ENCODE data around the gene SNRPD2. TPM values are rescaled to one million over a fixed set of nuclear protein-coding genes. Genes with fewer than 3 reads are reported as not detected.
"Not testable (repeated sequence)": the region's sequence is repeated elsewhere in the genome, so short reads cannot be mapped to it uniquely, and the experiment has no call there.

SNRPD2 gene
- total and polyA plus RNA-seq, 8 donors = 77.6 to 183 (median 133) TPM

DNA sequence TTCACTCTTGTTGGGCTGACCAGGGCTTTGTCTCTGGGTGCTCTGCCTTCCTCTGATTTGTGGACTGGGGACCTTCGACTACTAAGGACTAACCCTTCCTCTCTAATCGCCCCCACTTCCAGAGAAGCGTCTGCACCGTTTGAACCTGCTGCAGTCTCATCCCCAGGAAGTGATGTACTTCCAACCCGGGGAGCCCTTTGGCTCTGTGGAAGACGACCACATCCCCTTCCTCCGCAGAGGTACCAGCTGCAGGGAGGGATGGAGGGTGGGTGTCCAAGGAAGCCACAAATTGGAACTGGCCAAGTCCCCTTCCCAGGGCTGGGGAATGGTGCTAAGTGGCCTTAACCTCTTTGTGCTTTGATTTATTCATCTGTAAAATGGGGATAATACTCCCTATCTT is 9.9 kb upstream of the SNRPD2 start:
- no peak for DNase-seq
- no peaks in the 10 kb centered on the region for H3K4me1 ChIP-seq
- intact Hi-C loops (cut with DNase I) = no loop called here
- TF ChIP-seq, protein P1, sequence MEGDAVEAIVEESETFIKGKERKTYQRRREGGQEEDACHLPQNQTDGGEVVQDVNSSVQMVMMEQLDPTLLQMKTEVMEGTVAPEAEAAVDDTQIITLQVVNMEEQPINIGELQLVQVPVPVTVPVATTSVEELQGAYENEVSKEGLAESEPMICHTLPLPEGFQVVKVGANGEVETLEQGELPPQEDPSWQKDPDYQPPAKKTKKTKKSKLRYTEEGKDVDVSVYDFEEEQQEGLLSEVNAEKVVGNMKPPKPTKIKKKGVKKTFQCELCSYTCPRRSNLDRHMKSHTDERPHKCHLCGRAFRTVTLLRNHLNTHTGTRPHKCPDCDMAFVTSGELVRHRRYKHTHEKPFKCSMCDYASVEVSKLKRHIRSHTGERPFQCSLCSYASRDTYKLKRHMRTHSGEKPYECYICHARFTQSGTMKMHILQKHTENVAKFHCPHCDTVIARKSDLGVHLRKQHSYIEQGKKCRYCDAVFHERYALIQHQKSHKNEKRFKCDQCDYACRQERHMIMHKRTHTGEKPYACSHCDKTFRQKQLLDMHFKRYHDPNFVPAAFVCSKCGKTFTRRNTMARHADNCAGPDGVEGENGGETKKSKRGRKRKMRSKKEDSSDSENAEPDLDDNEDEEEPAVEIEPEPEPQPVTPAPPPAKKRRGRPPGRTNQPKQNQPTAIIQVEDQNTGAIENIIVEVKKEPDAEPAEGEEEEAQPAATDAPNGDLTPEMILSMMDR (IDR thresholded peaks at IDR 0.05) = no peak
- H3K27ac ChIP-seq = no peak overlapping the region
- no peaks in the 10 kb centered on the region for H3K9me3 ChIP-seq
- H3K27me3 ChIP-seq = no peaks in the 10 kb centered on the region
- no peaks in the 10 kb centered on the region for H3K36me3 ChIP-seq
- WGBS, 2 donors = 82 to 86% methylated on average over 7 of the region's 7 CpGs
- no peak for FAIRE-seq
- no peak for ATAC-seq
- no peak overlapping the region for H3K4me3 ChIP-seq

DNA sequence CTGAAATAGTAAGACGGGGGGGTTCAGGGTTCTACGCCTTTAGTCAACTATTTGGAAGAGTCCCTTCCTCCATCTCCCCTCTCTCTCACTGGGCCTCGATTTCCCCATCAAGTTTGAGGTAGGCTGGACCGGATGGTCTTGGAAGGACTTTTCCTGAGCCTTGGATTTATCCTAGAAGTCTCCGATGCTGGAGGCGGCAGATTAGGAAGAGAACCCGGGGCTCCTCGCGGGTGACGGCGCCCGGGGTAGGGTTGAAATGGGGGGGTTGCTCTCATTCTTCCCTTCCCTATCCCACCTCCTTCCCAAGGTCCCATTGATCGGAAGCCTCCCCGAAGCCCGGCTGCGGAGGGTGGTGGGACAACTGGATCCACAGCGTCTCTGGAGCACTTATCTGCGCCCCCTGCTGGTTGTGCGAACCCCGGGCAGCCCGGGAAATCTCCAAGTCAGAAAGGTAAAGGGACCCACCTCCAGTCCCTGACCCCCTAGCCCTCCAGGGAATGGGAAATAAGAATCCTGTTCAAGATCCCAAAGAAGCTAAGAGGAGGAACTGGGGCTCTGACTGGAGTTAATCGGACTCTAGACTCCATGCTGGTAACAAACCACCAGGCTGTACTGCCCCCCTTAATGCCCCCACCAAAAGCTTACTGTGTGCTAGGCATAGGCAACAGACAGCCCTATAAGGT is 1.5 kb upstream of the SNRPD2 start:
- TF ChIP-seq, protein P1 (IDR thresholded peaks at IDR 0.05) = peak; percentile 70 to 87 (median 80)
- DNase-seq (peak; percentile 63 to 90 (median 82)), FAIRE-seq (no peak), ATAC-seq (peak; percentile 25 to 40 (median 37))
- intact Hi-C loops (cut with DNase I) = no loop called here
- no peaks in the 10 kb centered on the region for H3K9me3 ChIP-seq
- H3K27me3 ChIP-seq = no peaks in the 10 kb centered on the region
- peak overlapping the region; percentile 81 to 94 (median 86) for H3K27ac ChIP-seq
- H3K4me3 ChIP-seq = peak overlapping the region; percentile 65 to 92 (median 70)
- H3K36me3 ChIP-seq = peaks cover 0 to 10% (median under 1%) of the 10 kb centered on the region in 3 donors
- 1% methylated on average over 22 of the region's 22 CpGs for WGBS, 2 donors
- peaks cover 0 to 6% (median 0%) of the 10 kb centered on the region in 3 donors for H3K4me1 ChIP-seq

DNA sequence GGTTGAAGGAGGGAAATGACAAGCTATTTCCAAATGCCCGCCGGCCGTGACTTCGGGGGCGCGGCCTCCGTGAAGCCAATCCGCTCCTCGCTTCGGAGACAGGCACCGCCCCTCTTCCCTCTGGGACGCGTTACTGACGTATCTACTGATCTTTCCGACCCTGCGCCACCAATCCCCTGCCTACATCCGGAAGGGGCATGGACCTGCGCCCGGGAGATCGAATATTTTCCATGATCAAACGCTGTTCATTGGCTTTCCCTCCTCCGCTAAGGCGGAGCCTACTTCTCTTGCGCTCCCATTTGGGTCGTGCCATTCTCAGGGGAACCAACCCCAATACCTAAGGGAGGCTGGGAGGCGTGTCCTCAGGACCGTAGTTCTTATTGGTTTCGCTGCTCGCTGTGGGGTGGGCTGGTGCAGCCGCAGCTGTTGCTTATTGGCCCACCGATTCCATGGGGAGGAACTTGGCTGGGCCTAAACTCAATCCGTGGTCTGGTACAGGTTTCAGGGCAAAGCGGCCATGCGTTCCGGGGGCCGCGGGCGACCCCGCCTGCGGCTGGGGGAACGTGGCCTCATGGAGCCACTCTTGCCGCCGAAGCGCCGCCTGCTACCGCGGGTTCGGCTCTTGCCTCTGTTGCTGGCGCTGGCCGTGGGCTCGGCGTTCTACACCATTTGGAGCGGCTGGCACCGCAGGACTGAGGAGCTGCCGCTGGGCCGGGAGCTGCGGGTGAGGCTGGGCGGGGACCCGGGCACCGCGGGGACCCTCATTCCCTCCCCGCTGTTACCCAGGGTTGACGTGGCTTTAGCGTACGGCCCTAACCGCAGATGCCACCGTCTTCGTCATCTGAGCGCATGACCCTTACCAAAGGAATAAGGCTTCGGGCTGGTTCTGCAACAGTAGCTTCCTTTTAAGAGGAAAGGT is 693 bp upstream of the SNRPD2 start, which contains the start of gene QPCTL:
Gene QPCTL, plus strand, starts transcription at position 480 of the 919 bp plus-strand sequence. Its CDS starts 38 bp downstream, at position 518.
- H3K4me1 ChIP-seq = peaks cover 0 to 6% (median 0%) of the 10 kb centered on the region in 3 donors
- FAIRE-seq = peak; percentile 97
- peak within 1 kb of the TSS; percentile 65 to 92 (median 70) for H3K4me3 ChIP-seq
- 0 to 1% methylated on average over 66 to 70 of the region's 70 CpGs for WGBS, 2 donors
- H3K27me3 ChIP-seq = no peaks in the 10 kb centered on the region
- intact Hi-C loops (cut with DNase I) = no loop called here
- peaks cover 0 to 18% (median 6%) of the 10 kb centered on the region in 3 donors for H3K36me3 ChIP-seq
- no peaks in the 10 kb centered on the region for H3K9me3 ChIP-seq
- peak; percentile 93 to 99 (median 98) for DNase-seq
- H3K27ac ChIP-seq = peak within 1 kb of the TSS; percentile 81 to 94 (median 86)
- TF ChIP-seq, protein P1 (IDR thresholded peaks at IDR 0.05) = no peak
- ATAC-seq = peak; percentile 89 to 95 (median 91)

DNA sequence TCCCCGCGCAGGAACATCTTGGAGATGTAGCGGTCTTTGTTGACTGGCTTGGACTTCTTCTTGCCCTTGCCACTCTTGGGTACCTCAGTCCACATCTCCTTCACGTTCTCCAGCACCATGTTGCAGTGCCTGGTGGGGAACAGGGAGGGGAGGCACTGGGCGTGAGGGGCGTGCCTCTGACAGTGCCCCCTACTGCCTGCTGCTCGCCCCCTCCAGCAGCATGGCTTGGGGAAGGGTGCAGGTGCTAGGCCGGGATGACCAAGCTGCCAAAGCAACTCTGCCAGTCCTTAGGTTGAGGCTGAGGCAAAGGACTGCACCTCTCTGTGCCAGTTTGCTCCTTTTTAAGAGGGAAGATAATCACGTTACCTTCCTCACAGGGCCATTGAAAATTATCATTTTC is 4.2 kb downstream of the SNRPD2 start:
- 86 to 91% methylated on average over 9 of the region's 9 CpGs for WGBS, 2 donors
- intact Hi-C loops (cut with DNase I) = no loop called here
- peaks cover 0 to 6% (median 0%) of the 10 kb centered on the region in 3 donors for H3K4me1 ChIP-seq
- peaks cover 0 to 20% (median 6%) of the 10 kb centered on the region in 3 donors for H3K36me3 ChIP-seq
- no peak overlapping the region for H3K4me3 ChIP-seq
- no peak overlapping the region for H3K27ac ChIP-seq
- no peaks in the 10 kb centered on the region for H3K27me3 ChIP-seq
- no peaks in the 10 kb centered on the region for H3K9me3 ChIP-seq
- TF ChIP-seq, protein P1 (IDR thresholded peaks at IDR 0.05) = no peak
- no peak for DNase-seq
- no peak for FAIRE-seq
- no peak for ATAC-seq

DNA sequence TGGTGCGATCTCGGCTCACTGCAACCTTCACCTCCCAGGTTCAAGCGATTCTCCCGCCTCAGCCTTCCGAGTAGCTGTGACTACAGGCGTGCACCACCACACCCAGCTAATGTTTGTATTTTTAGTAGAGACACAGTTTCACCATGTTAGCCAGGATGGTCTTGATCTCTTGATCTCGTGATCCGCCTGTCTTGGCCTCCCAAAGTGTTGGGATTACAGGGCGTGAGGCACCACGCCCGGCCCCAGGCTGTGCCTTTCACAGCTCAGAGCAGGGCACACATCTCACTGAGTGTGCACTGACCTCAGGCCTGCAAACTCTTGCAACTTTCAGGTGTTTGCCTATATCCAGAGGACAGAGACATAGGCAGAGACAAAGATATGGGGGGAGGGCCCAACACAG is 6.7 kb downstream of the SNRPD2 start:
- H3K4me3 ChIP-seq; H3K27me3 ChIP-seq; H3K27ac ChIP-seq; H3K4me1 ChIP-seq; H3K9me3 ChIP-seq; intact Hi-C loops (cut with DNase I); FAIRE-seq; ATAC-seq; DNase-seq: not testable (repeated sequence)
- H3K36me3 ChIP-seq = peaks cover 0 to 20% (median 6%) of the 10 kb centered on the region in 3 donors
- WGBS, 2 donors = 77 to 90% methylated on average over 11 of the region's 11 CpGs

All from pancreas (tissue), 10 donors.